ENCODE data around the gene USH2A. TPM values are rescaled to one million over a fixed set of nuclear protein-coding genes. Genes with fewer than 3 reads are reported as not detected.

USH2A gene
- total RNA-seq, 1 donor = under 0.01 TPM

GRCh38 chr1:216186141-216186540, 237.1 kb downstream of the USH2A start:
- DNase-seq (ENCODE audit: low read depth) = no peak
- TF ChIP-seq CTCF (IDR thresholded peaks at IDR 0.05; ENCODE audit: insufficient read depth, low read depth, low read length) = no peak
- no peak overlapping the region for H3K4me3 ChIP-seq (ENCODE audit: low read depth, low read length)

GRCh38 chr1:216184126-216184680, 239.0 kb downstream of the USH2A start:
- TF ChIP-seq CTCF (IDR thresholded peaks at IDR 0.05; ENCODE audit: insufficient read depth, low read depth, low read length) = no peak
- no peak overlapping the region for H3K4me3 ChIP-seq (ENCODE audit: low read depth, low read length)
- DNase-seq (ENCODE audit: low read depth) = no peak

GRCh38 chr1:216183454-216183853, 239.8 kb downstream of the USH2A start:
- no peak for DNase-seq (ENCODE audit: low read depth)
- H3K4me3 ChIP-seq (ENCODE audit: low read depth, low read length) = no peak overlapping the region
- TF ChIP-seq CTCF (IDR thresholded peaks at IDR 0.05; ENCODE audit: insufficient read depth, low read depth, low read length) = no peak

- DNase-seq (ENCODE audit: low read depth) = no peak
Measured at GRCh38 chr1:216183007-216183406, 240.2 kb downstream of the USH2A start.

GRCh38 chr1:216181590-216181989, 241.7 kb downstream of the USH2A start:
- TF ChIP-seq CTCF (IDR thresholded peaks at IDR 0.05; ENCODE audit: insufficient read depth, low read depth, low read length) = no peak
- H3K4me3 ChIP-seq (ENCODE audit: low read depth, low read length) = no peak overlapping the region
- no peak for DNase-seq (ENCODE audit: low read depth)

More at GRCh38 chr1:216183007-216183406, 240.2 kb downstream of the USH2A start:
- H3K4me3 ChIP-seq (ENCODE audit: low read depth, low read length) = no peak overlapping the region
- no peak for TF ChIP-seq CTCF (IDR thresholded peaks at IDR 0.05; ENCODE audit: insufficient read depth, low read depth, low read length)

GRCh38 chr1:216178281-216178680, 245.0 kb downstream of the USH2A start:
- no peak for DNase-seq (ENCODE audit: low read depth)
- H3K4me3 ChIP-seq (ENCODE audit: low read depth, low read length) = no peak overlapping the region
- TF ChIP-seq CTCF (IDR thresholded peaks at IDR 0.05; ENCODE audit: insufficient read depth, low read depth, low read length) = no peak

GRCh38 chr1:216176970-216177369, 246.3 kb downstream of the USH2A start:
- no peak for DNase-seq (ENCODE audit: low read depth)
- H3K4me3 ChIP-seq (ENCODE audit: low read depth, low read length) = no peak overlapping the region
- no peak for TF ChIP-seq CTCF (IDR thresholded peaks at IDR 0.05; ENCODE audit: insufficient read depth, low read depth, low read length)
